Upper lobe of left lung (tissue), 6 donors: ENCODE data around the gene GLRA3. TPM values are rescaled to one million over a fixed set of nuclear protein-coding genes. Genes with fewer than 3 reads are reported as not detected.

Source experiments
- ATAC-seq, 2 donors: fragments of 200-7000 bp; cut with Tn5 transposase; one replicate each; pipeline ENCODE4 v1.9.1; 2022; ENCODE audit warnings: mild to moderate bottlenecking in 2 of 2, moderate library complexity in 2 of 2; ENCODE audit not compliant: low FRiP score in 2 of 2
- DNase-seq, 2 donors: peaks; one replicate each; pipeline ENCODE4 v3.0.0-alpha.2; 2019 to 2020
- H3K27ac ChIP-seq, 4 donors: fragments of 200-600 bp; sonication (generic); one replicate each; pipeline ENCODE4 v1.5.1; 2016 to 2019
- H3K27me3 ChIP-seq, 4 donors: fragments of 200-600 bp; sonication (generic); one replicate each; pipeline ENCODE4 v1.5.1; 2017 to 2019
- H3K36me3 ChIP-seq, 4 donors: fragments of 200-600 bp; sonication (generic); one replicate each; pipeline ENCODE4 v1.5.1; 2016 to 2019
- H3K4me1 ChIP-seq, 4 donors: fragments of 200-600 bp; sonication (generic); one replicate each; pipeline ENCODE4 v1.5.1; 2018 to 2019
- H3K4me3 ChIP-seq, 4 donors: fragments of 200-600 bp; sonication (generic); one replicate each; pipeline ENCODE4 v1.5.1; 2017 to 2019; ENCODE audit warnings: mild to moderate bottlenecking in 2 of 4, moderate library complexity in 1 of 4
- H3K9me3 ChIP-seq, 4 donors: fragments of 200-600 bp; sonication (generic); one replicate each; pipeline ENCODE4 v1.5.1; 2018 to 2019
- EP300 ChIP-seq, 4 donors: sonication (generic); formaldehyde crosslinking; IDR thresholded peaks; one replicate each; pipeline ENCODE4 v1.5.1; 2017; ENCODE audit warnings: antibody characterized with exemption in 4 of 4, control low read depth in 2 of 4
- POLR2A ChIP-seq, 4 donors: fragments of 450-650 bp; IDR thresholded peaks; one replicate each; pipeline ENCODE4 v1.5.1; 2016 to 2017; ENCODE audit warnings: antibody characterized with exemption in 4 of 4, mild to moderate bottlenecking in 2 of 4
- POLR2AphosphoS5 ChIP-seq, 2 donors: sonication (generic); formaldehyde crosslinking; IDR thresholded peaks; one replicate each; pipeline ENCODE4 v1.5.1; 2017; ENCODE audit warnings: antibody characterized with exemption in 2 of 2
- WGBS, 2 donors: methylation state at CpG; one replicate each; pipeline ENCODE4 v1.1.5; 2017 to 2018; 5-methylcytosine and 5-hydroxymethylcytosine counted together
- total RNA-seq, 6 donors: library from RNA; depleted of rRNA in 4 of 6; stranded (reverse); fragments of >200 nt in 4 of 6; gene quantifications; one replicate each; pipeline versions ENCODE4 v1.1.0 to v1.2.1, GENCODE V29; 2016 to 2021
- TF ChIP-seq, protein P1 (sequence below), 6 experiments: fragments of 450-650 bp in 4 of 6; fragments of 200-600 bp in 2 of 6; sonication (generic) in 2 of 6; IDR thresholded peaks; one replicate each; pipeline ENCODE4 v1.5.1; 2016 to 2019; ENCODE audit warnings: antibody characterized with exemption in 6 of 6
- donor health status: DM: no; HTN: no; CAD: no; lungs with moderate emphysema.
- donor health status: DM: no; HTN: yes; CAD: no; lungs with severe emphysema.

GLRA3 gene
- total RNA-seq, 6 donors from 2014 or later: 0.03 to 0.33 (median 0.15) TPM; not detected in 3

DNA sequence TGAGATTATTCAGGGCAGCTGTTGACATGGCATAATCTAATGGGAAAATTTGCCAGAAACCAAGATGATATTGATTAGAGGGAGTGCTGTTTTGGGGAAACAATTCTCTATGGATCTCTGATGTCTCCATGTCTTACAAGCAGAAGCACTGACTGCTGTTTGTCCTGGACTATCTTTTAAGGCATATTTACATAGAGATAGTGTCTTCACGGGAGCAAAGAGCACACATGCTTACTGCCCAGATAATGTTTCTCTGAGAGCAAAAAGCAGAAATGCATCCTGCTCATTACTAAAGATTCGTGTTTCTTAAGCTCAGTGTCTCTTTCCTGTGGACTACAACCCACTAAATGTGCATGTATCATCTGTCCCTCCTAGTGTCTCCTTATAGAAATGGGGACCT lies 41.3 kb upstream of the GLRA3 start:
- Histone ChIP-seq H3K4me3 (no peak overlapping the region), H3K27me3 (no peaks in the 10 kb centered on the region), H3K4me1 (peaks cover 0 to 5% (median 0%) of the 10 kb centered on the region in 4 donors), H3K9me3 (no peaks in the 10 kb centered on the region), H3K36me3 (no peaks in the 10 kb centered on the region), H3K27ac (no peak overlapping the region)
- TF ChIP-seq POLR2A (IDR thresholded peaks at IDR 0.05): no peak
- no peak for TF ChIP-seq POLR2AphosphoS5 (IDR thresholded peaks at IDR 0.05)
- TF ChIP-seq, protein P1, sequence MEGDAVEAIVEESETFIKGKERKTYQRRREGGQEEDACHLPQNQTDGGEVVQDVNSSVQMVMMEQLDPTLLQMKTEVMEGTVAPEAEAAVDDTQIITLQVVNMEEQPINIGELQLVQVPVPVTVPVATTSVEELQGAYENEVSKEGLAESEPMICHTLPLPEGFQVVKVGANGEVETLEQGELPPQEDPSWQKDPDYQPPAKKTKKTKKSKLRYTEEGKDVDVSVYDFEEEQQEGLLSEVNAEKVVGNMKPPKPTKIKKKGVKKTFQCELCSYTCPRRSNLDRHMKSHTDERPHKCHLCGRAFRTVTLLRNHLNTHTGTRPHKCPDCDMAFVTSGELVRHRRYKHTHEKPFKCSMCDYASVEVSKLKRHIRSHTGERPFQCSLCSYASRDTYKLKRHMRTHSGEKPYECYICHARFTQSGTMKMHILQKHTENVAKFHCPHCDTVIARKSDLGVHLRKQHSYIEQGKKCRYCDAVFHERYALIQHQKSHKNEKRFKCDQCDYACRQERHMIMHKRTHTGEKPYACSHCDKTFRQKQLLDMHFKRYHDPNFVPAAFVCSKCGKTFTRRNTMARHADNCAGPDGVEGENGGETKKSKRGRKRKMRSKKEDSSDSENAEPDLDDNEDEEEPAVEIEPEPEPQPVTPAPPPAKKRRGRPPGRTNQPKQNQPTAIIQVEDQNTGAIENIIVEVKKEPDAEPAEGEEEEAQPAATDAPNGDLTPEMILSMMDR (IDR thresholded peaks at IDR 0.05): no peak
- TF ChIP-seq EP300 (IDR thresholded peaks at IDR 0.05): no peak
- no peak for ATAC-seq
- 34 to 50% methylated on average over 2 of the region's 2 CpGs for WGBS, 2 donors
- no peak for DNase-seq

DNA sequence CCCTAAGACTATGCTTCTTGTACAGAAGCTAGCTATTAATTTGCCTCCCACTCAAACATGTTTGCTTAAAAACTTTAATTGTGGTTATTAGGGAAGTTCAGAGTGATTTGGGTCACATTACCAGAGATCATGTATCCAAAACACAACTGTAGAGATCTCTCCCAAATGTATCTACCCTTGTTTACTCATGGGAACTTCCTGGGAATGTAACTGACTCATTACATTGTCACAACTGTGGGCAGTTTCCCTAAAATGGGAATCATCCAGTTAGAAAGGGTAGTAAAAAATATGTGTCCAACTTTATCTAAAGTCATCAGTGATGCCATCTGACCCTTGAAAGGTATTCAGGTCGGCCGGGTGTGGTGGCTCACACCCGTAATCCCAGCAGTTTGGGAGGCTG lies 40.3 kb upstream of the GLRA3 start:
- 52 to 100% methylated on average over 3 of the region's 3 CpGs for WGBS, 2 donors

GRCh38 chr4:174867903-174868302 lies 38.9 kb upstream of the GLRA3 start:
- Histone ChIP-seq H3K4me3 (no peak overlapping the region), H3K27ac (no peak overlapping the region), H3K27me3 (no peaks in the 10 kb centered on the region), H3K9me3 (no peaks in the 10 kb centered on the region), H3K4me1 (peaks cover 0 to 5% (median 0%) of the 10 kb centered on the region in 4 donors), H3K36me3 (no peaks in the 10 kb centered on the region)
- TF ChIP-seq, protein P1 (IDR thresholded peaks at IDR 0.05): no peak
- TF ChIP-seq POLR2AphosphoS5 (IDR thresholded peaks at IDR 0.05) (no peak), POLR2A (IDR thresholded peaks at IDR 0.05) (no peak), EP300 (IDR thresholded peaks at IDR 0.05) (no peak)
- WGBS, 2 donors: 65 to 79% methylated on average over 3 of the region's 3 CpGs
- ATAC-seq (no peak), DNase-seq (no peak)

More for the DNA sequence above, 40.3 kb upstream of the GLRA3 start:
- H3K9me3 ChIP-seq: no peaks in the 10 kb centered on the region
- no peaks in the 10 kb centered on the region for H3K27me3 ChIP-seq
- TF ChIP-seq POLR2A (IDR thresholded peaks at IDR 0.05) (no peak), POLR2AphosphoS5 (IDR thresholded peaks at IDR 0.05) (no peak), EP300 (IDR thresholded peaks at IDR 0.05) (no peak)
- TF ChIP-seq, protein P1 (IDR thresholded peaks at IDR 0.05): no peak
- no peaks in the 10 kb centered on the region for H3K36me3 ChIP-seq
- no peak for DNase-seq
- no peak for ATAC-seq
- peaks cover 0 to 5% (median 0%) of the 10 kb centered on the region in 4 donors for H3K4me1 ChIP-seq
- no peak overlapping the region for H3K27ac ChIP-seq
- no peak overlapping the region for H3K4me3 ChIP-seq

DNA sequence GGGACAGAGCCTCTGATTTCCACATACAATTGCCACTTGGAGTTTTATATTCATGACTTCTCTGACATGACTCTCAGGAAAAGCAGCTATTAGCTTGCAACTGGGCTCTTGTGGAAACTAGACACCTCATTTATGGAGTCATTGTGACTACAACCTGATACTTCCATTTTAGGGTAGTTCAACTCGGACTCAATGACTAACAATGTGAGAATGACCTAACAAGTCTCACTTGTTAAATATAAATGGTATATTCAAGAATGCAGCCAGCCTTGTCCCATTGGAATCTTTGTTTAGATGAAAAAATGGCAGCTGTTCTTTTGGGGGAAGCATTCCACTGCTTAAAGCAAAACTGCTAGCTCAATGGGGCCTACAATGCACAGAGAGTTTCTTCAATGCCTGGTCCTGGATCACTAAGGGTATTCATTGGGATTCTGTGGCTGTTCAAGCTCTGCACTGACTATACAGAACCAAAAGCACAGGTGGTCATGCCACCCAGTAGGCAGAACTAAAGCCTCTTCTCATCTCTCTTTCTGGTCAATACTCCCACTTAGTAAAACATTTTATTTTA lies 36.5 kb upstream of the GLRA3 start:
- Histone ChIP-seq H3K4me1 (no peaks in the 10 kb centered on the region), H3K9me3 (no peaks in the 10 kb centered on the region), H3K36me3 (no peaks in the 10 kb centered on the region), H3K4me3 (no peak overlapping the region), H3K27ac (no peak overlapping the region), H3K27me3 (no peaks in the 10 kb centered on the region)
- ATAC-seq (no peak), DNase-seq (no peak)
- WGBS, 2 donors: 72 to 74% methylated on average over 1 of the region's 1 CpG
- no peak for TF ChIP-seq EP300 (IDR thresholded peaks at IDR 0.05)
- TF ChIP-seq POLR2AphosphoS5 (IDR thresholded peaks at IDR 0.05): no peak
- no peak for TF ChIP-seq POLR2A (IDR thresholded peaks at IDR 0.05)
- TF ChIP-seq, protein P1 (IDR thresholded peaks at IDR 0.05): no peak

DNA sequence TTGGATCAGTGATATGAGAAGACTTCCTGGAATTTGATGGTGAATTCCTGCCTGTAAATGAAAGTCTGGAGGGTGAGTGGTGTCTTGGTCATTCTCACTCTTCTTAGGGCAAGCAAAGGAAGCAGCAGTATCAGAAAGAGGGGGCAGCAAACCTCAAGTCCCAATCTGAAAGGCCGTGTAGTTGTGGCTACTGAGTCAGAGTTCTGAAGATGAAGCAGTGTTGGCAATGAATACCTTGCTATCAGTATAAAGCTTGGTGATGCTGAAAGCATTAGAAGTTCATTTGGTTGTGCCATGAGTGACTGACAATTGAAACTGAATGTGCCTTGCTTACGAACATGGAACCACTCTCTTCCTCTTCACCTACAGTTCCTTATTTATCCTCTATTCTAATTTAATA lies 35.0 kb upstream of the GLRA3 start:
- no peaks in the 10 kb centered on the region for H3K36me3 ChIP-seq
- no peaks in the 10 kb centered on the region for H3K27me3 ChIP-seq
- H3K27ac ChIP-seq: no peak overlapping the region
- DNase-seq: no peak
- no peak for ATAC-seq
- WGBS, 2 donors: 91 to 92% methylated on average over 2 of the region's 2 CpGs
- TF ChIP-seq, protein P1 (IDR thresholded peaks at IDR 0.05): no peak
- TF ChIP-seq POLR2AphosphoS5 (IDR thresholded peaks at IDR 0.05) (no peak), POLR2A (IDR thresholded peaks at IDR 0.05) (no peak), EP300 (IDR thresholded peaks at IDR 0.05) (no peak)
- H3K9me3 ChIP-seq: no peaks in the 10 kb centered on the region
- no peak overlapping the region for H3K4me3 ChIP-seq
- no peaks in the 10 kb centered on the region for H3K4me1 ChIP-seq
